Fibroblast of gingiva (primary cell): ENCODE results near the gene INTS7.

ENCODE experiments used
- DNase-seq: peaks from one replicate; pipeline ENCODE4 v3.0.0-alpha.2; 2011; ENCODE audit warnings: low read depth

INTS7 gene, protein sequence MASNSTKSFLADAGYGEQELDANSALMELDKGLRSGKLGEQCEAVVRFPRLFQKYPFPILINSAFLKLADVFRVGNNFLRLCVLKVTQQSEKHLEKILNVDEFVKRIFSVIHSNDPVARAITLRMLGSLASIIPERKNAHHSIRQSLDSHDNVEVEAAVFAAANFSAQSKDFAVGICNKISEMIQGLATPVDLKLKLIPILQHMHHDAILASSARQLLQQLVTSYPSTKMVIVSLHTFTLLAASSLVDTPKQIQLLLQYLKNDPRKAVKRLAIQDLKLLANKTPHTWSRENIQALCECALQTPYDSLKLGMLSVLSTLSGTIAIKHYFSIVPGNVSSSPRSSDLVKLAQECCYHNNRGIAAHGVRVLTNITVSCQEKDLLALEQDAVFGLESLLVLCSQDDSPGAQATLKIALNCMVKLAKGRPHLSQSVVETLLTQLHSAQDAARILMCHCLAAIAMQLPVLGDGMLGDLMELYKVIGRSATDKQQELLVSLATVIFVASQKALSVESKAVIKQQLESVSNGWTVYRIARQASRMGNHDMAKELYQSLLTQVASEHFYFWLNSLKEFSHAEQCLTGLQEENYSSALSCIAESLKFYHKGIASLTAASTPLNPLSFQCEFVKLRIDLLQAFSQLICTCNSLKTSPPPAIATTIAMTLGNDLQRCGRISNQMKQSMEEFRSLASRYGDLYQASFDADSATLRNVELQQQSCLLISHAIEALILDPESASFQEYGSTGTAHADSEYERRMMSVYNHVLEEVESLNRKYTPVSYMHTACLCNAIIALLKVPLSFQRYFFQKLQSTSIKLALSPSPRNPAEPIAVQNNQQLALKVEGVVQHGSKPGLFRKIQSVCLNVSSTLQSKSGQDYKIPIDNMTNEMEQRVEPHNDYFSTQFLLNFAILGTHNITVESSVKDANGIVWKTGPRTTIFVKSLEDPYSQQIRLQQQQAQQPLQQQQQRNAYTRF

DNA sequence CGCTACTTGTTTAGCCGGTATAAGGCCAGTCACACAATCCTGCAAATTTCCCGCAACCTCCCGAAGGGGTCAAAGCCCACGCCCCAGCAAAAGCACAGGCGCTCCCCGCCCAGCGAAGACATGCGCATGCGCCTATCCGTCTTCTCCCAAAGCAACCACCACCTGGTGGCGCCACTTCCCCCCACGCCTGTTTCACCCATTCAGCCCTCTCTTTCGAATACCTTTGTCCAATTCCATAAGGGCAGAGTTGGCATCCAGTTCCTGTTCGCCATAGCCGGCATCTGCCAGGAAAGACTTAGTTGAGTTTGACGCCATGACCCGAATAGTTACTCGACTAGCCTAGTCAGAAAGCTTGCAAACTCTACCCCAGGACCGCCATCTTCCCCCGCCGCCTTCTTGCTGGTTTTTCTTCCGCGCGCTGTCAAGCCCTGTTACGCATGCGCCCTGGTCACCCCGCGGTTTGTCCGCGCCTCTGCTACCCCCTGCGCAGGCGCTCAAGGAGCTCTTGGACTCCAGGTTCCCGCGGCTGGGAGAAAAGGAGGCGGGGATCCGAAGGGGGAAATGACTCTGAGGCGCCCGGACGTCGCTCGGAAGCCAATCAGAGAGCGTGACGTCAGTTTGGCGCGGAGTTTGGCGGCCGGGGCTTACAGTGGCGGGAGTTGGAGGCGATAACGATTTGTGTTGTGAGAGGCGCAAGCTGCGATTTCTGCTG lies at the start of gene INTS7, which contains the start of gene DTL:
INTS7 (minus strand) TSS at position 435 of the 712 bp plus-strand sequence; CDS start at position 315, 120 bp downstream.
DTL (plus strand) TSS at position 626 of the 712 bp plus-strand sequence. CDS start 143 bp downstream, outside the sequence.
- DNase-seq: peak; percentile 99

DNA sequence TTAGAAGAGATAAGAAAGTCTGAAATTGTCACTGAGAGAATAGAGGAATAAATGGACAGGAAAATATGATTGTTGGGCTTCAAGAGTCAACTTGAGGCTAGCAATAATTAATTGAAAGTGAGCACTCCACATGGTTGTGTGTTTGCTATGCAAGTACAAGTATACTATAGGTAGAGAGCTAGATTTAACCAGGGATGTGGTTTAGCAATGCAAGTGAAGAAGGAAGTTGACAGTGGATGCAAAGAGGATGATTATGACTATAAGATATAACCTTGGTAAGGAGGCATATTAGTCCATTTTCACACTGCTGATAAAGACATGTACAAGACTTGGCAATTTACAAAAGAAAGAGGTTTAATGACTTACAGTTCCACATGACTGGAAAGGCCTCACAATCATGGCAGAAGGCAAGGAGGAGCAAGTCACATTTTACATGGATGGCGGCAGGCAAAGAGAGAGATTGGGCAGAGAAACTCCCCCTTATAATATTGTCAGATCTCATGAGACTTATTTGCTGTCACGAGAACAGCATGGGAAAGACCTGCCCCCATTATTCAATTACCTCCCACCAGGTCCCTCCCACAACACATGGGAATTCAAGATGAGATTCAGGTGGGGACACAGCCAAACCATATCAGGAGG lies 47.5 kb upstream of the INTS7 start:
- DNase-seq: no peak

DNA sequence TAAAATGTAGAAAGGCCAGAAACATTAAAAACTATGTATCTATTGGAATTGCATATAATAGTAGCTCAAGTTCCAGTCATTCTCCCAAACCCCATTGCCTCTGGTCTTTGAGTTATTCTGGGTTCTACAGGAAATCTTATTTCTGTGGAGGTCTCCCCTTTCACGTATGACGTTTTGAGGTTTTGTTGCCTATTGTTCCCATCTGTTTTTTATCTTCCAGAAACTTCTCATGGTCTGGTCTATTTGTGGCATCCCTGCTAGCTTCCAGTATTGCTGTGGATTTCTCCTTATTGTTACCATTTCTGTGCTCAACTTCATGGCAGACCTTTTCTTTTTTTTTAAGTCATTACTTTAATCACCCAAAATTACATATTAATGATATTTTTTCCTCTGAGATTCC lies 43.5 kb upstream of the INTS7 start:
- peak; percentile 58 for DNase-seq

DNA sequence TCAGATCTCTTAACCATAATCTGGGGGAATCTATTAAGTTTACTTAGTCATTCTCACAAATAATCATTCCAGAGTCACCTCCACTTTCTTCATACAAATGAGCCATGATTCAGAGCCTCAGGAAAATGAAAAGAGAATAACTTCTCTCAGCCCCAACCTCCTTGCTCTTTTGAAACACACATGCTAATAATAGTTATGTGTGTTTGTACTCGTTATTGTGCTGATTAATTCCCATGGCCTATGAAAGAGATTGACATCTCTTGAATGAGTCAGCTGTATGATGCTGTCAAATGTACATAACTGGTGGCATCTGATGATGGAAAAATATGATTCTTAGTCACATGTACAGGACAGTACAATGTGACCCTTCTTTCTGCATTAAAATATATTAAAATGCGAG lies 41.7 kb upstream of the INTS7 start:
- DNase-seq: no peak

DNA sequence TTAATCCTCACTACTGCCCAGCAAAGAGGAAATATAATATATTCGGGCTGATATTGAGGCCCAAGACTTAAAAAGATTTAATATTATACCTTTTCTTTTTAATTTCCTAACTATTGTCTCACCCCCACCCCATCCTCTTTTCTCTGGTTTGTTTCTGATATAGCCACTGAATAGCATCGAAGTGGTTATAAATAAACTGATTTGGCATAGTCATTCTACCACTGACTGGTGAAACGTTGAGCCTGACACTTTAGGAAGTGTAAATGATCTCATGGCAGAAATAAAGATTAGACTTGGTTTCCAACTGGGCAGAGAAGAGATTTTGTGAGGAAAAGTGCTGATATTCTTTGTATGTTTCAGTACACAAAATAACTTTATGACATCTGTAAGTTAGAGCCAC lies 39.5 kb upstream of the INTS7 start:
- no peak for DNase-seq

DNA sequence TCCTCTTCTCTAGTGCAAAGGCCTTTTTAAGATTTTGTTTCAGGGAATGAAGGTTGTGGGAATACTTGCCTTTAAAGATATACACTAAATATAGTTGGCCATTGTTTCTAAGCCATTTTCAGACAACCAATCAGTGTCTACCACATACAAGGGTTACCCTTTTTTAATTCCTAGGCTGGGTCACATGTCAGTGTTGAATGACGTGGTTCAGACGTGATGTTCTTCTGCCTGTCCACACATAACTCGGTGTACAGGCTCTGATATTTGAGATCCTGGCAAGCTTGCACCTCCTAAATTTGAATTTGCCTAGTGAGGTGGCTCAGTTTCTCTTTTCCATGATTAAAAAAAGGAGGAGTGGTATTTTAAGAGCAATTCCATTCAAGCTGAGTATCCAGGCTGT lies 39.0 kb upstream of the INTS7 start:
- DNase-seq: no peak

DNA sequence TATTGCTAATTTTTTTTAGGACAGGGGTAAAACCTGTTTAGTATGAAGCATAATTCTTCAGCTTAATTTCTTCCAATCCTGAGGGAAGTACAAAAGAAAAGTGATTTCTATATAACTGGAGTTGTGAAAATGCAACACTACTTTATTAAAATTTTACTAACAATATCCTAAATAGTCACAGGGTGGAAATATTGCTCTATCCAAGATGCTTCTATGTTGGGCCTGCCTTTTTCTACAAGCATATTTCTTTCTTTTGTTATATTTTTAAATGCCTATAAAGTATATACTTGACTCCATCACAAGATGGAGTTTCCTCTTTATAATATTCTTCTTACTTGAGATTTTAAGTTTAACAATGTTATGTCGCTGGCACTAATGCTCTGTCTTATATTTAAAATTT lies 38.1 kb upstream of the INTS7 start:
- no peak for DNase-seq

DNA sequence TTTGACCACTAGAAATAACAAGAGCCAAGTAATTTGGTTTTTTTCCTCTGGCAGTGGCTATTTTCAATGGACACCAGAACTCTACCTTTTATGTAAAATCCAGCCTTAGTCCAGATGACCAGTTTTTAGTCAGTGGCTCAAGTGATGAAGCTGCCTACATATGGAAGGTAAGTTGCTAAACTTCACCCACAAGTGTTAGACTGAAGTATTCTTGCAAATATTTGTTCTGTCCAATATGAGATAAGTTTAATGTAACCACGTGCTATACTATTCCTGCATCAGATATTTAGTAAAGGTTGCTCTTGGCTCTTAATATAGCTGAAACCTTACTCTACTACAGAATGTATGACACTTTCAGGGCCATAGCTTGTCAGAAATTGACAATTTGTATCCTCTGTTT lies 36.7 kb upstream of the INTS7 start:
- no peak for DNase-seq

DNA sequence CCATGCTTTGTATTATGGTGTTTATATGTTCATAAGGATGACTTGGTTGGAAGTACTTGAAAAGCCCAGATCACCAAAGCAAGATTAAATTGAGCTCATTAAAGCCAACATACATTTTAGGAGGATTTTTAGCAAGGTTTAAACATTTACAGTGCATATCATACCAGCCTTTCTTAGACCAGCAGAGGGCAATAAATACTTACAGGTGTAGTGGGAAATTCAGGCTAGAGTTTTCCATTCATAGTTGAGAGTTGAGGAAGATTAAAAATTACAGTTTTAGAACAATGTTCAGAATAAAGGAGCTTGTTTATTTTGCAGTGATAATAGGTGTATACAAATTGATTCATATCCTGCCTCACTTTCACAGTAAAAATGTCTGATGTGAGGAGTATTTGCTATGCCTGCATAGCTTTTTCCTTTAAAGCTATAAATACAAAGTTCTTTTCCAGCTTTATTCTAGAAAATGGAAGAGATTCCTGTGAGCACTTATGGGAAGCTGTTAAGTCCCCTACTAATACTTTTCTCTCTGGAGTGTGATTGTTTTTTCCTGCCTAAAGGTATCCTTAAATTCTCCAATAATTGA lies 35.5 kb upstream of the INTS7 start:
- DNase-seq: peak; percentile 52

DNA sequence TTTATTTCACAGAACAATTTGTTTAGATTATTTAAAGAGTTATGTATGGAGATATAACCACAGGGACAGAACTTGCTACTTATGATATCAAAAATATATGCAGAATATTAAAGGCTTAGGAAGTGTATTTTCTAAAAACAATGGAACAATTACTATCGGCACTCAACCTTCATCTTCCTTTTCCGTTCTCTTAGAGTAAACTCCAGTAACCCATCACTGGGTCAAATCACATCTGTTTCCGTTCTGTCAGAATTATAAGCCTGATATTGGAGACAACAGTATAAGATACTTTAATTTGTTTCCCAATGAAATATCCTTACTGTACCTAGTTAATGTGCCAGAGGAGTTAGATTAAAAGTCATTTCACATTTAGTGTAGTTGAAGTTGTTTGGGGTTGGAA lies 32.4 kb upstream of the INTS7 start:
- DNase-seq: no peak

DNA sequence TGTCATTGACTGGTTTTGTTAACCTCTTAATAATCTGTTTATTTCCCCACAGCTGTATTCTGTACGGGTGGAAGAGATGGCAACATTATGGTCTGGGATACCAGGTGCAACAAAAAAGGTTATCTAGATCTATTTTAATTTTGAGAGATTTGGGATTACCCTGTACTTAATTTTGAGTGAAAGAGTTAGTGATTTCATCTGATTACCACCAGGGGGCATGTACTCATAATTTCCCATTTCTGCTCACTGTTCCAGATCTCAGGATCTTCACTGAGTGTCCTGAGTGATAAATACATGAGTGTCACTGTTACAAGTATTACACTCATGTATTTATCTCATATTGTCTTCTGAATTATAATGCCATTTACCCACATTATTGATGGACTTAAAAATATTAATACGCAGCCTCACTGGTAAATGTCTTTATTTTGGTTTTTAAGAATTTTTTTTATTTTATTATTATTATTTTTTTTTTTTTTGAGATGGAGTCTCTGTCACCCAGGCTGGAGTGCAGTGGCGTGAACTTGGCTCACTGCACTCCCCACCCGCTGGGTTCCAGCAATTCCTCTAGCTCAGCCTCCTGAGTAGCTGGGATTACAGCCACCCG lies 27.6 kb upstream of the INTS7 start:
- peak; percentile 44 for DNase-seq

DNA sequence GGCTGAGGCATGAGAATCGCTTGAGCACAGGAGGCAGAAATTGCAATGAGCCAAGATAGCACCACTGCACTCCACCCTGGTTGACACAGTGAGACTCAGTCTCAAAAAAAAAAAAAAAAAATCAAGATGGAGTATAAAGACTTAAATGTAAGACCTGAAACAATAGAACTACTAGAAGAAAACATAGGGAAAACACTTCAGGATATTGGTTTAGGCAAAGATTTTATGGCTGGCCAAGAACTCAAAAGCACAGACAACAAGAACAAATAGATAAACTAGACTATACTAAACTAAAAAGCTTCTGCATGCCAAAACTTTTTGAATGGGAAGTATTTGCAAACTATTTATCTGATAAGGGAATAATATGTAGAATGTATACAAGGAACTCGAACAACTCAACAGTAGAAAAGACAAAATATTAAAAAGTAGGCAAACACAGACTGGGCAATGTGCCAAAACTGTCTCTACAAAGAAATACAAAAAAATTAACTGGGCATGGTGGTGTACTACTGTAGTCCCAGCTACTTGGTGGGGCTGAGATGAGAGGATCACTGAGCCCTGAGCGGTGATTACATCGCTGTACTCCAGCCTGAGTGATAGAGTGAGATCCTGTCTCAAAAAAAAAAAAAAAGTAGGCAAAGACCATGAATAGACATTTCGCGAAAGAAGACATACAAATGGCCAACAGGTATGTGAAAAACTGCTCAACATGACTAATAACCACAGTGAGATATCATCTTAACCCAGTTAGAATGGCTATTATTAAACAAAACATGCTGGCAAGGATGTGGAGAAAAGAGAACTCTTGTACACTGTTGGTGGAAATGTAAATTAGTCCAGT lies 25.5 kb upstream of the INTS7 start:
- no peak for DNase-seq

DNA sequence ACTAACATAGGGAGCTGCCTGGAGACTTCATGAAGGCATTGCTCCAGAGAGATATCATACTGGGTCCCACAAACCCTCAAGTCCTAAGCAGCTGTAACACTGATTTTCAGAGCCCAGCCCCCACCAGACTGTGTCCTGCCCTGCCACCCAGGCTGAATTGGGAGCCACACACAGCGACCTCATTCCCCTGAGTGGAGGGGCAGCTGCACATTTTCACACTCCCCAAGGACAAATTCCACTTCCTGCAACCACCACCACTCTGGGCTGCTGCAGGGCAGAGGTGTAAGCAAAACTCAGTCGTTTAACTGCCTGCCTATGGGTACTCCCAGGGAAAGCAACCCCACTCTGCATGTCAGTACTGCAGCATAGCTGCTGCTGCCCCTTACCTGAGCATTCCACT lies 20.0 kb upstream of the INTS7 start:
- no peak for DNase-seq

DNA sequence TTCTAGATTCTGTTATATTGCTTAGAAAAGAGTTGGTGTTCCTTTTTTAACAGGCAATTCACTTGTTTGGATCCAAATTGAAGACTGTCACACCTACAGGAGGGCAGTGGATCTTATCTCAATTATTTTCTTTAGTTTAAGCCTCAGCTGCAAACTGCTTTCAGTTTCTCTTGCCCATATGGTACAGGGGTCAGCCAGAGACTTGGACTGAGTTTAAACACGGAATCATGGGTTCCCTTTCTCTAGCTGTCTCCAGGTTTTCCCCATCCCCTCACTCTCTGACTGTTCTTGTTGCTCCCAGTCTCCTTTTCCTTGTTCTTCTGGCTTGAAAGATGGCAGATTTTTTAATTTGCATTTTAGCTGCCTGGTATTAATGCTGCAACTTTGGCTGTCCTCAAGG lies 18.6 kb upstream of the INTS7 start:
- no peak for DNase-seq

DNA sequence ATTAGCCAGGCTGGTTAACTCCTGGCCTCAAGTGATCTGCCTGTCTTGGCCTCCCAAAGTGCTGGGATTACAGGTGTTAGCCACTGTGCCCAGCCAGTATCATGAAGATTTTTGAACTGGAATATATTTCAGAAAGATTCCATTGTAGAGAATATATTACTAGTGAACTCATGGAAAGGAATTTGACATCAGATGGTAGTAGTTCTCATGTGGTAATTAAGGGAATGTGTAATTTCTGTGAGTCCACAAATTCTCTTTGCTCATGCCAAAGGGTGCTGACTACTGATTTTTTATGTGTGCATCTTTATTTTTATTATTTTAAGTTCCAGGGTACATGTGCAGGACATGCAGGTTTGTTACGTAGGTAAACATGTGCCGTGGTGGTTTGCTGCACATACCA lies 10.6 kb upstream of the INTS7 start:
- DNase-seq: peak; percentile 26

DNA sequence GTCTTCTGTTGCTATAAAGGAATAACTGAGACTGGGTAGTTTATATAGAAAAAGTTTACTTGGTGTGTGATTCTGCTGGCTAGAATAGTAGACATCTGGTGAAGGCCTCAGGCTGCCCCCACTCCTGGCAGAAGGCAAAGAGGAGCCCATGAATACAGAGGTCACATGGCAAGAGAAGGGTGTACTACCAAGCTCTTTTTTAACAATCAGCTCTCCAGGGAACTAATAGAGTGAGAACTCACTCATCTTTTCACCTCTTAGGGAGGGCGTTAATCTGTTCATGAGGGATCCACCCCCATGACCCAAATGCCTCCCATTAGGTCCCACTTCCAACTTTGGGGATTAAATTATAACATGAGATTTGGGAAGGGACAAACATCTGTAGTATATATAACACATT lies 9.5 kb upstream of the INTS7 start:
- DNase-seq: no peak

DNA sequence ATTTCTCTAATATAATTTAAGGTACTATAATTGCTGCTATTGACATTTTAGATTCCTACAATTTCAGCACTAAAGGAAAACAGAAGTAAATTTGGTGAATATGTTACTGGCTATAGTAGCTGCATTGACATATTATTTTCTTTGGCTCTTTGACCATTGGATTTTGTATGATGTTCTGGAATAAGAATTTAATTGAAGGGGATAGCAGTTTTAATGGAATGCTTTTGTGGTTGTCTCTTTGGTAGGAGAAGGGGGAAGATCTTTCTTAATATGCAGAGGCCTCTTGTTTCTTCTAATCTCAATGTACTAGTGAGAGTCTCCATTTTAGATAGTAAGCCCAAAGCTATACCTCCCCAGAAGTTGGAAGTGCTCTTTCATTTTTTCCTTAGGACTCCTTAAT lies 7.1 kb upstream of the INTS7 start:
- no peak for DNase-seq

DNA sequence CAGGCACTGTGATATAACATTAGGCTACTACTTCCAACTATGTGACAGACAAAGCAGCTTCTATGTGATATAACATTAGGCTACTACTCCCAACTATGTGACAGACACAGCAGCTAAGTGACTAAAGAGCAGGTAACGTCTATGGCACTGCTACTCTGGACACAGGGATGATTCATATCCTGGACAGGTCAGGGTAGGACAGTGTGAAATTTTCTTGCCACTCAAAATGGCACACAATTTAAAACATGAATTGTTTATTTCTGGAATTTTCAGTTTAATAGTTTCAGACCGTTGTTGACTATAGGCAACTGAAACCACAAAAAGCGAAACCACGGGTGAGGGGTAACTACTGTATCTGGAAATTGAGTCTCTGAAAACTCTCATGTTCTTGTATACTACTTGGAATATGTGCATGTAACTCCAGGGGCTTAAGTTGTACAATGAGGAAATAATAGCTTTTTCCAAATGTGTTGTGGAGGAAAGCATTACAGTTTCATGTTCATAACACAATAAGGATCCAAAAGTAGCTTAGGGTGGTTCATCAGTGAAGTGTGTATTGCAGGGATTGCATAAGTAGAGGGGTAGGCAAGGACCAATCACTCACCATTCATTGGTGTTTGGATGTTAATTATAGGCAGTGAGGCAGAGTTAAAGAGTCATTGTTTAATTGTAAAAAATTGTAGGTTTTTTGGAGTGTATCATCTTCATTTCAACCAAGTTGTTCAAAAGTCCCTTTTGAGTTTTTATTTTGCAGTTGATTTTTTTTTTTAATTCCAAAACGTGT lies 5.5 kb upstream of the INTS7 start:
- DNase-seq: no peak

DNA sequence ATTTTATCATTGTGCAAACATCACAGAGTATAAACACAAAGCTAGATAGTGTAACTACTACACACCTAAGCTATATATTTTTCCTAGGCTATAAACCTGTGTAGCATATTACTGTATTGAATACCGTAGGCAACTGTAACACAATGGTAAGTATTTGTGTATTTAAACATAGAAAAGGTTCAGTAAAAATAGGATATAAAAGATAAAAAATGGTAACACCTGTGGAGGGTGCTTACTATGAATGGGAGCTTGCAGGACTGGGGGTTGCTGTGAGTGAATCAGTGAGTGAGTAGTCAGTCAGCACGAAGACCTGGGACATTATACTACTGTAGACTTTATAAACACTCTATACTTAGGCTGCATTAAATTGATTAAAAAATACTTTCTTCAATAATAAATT lies 4.3 kb upstream of the INTS7 start:
- no peak for DNase-seq
